HL-60 (cell line): Measurements from ENCODE around the gene COG7.

ENCODE experiments used
- GABPA ChIP-seq: IDR thresholded peaks from 2 replicates; pipeline ENCODE4 v1.6.1; 2012; ENCODE audit warnings: low read depth
- POLR2AphosphoS5 ChIP-seq: IDR thresholded peaks from 2 replicates; pipeline ENCODE4 v1.6.1; 2012; ENCODE audit warnings: low read depth
- SPI1 ChIP-seq: IDR thresholded peaks from 2 replicates; pipeline ENCODE4 v1.6.1; 2012; ENCODE audit warnings: low read depth, mild to moderate bottlenecking, borderline replicate concordance
- TF ChIP-seq, protein P1 (sequence below): IDR thresholded peaks from one replicate; pipeline ENCODE4 v1.5.1; 2011; ENCODE audit warnings: low read length, control low read depth, inconsistent platforms; ENCODE audit not compliant: insufficient read depth
- TF ChIP-seq, protein P2 (sequence below): IDR thresholded peaks from 2 replicates; pipeline ENCODE4 v1.6.1; 2012; ENCODE audit warnings: low read depth; ENCODE audit not compliant: insufficient replicate concordance

DNA sequence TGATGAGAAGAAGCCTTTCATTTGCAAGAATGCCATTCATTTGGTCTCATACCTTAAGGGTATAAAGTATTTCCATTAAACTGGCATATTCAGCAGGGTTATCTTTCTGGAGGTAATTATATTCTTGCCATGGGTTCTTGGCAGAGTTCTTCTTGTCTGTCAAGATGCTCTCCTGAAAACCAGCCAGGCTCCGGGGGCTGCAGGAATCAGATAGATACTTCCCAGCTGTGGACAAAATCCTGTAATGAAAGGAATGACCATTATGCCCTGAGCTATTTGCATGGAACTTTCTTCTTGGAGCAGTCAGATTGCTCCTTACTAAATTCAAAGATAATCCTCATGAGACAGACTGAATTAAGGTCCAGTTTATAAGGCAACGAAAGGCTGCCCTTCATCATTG lies 47.0 kb downstream of the COG7 start:
- TF ChIP-seq, protein P1, sequence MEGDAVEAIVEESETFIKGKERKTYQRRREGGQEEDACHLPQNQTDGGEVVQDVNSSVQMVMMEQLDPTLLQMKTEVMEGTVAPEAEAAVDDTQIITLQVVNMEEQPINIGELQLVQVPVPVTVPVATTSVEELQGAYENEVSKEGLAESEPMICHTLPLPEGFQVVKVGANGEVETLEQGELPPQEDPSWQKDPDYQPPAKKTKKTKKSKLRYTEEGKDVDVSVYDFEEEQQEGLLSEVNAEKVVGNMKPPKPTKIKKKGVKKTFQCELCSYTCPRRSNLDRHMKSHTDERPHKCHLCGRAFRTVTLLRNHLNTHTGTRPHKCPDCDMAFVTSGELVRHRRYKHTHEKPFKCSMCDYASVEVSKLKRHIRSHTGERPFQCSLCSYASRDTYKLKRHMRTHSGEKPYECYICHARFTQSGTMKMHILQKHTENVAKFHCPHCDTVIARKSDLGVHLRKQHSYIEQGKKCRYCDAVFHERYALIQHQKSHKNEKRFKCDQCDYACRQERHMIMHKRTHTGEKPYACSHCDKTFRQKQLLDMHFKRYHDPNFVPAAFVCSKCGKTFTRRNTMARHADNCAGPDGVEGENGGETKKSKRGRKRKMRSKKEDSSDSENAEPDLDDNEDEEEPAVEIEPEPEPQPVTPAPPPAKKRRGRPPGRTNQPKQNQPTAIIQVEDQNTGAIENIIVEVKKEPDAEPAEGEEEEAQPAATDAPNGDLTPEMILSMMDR, result no peak
- no peak for TF ChIP-seq GABPA
- TF ChIP-seq, protein P2, sequence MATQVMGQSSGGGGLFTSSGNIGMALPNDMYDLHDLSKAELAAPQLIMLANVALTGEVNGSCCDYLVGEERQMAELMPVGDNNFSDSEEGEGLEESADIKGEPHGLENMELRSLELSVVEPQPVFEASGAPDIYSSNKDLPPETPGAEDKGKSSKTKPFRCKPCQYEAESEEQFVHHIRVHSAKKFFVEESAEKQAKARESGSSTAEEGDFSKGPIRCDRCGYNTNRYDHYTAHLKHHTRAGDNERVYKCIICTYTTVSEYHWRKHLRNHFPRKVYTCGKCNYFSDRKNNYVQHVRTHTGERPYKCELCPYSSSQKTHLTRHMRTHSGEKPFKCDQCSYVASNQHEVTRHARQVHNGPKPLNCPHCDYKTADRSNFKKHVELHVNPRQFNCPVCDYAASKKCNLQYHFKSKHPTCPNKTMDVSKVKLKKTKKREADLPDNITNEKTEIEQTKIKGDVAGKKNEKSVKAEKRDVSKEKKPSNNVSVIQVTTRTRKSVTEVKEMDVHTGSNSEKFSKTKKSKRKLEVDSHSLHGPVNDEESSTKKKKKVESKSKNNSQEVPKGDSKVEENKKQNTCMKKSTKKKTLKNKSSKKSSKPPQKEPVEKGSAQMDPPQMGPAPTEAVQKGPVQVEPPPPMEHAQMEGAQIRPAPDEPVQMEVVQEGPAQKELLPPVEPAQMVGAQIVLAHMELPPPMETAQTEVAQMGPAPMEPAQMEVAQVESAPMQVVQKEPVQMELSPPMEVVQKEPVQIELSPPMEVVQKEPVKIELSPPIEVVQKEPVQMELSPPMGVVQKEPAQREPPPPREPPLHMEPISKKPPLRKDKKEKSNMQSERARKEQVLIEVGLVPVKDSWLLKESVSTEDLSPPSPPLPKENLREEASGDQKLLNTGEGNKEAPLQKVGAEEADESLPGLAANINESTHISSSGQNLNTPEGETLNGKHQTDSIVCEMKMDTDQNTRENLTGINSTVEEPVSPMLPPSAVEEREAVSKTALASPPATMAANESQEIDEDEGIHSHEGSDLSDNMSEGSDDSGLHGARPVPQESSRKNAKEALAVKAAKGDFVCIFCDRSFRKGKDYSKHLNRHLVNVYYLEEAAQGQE, result no peak
- no peak for TF ChIP-seq POLR2AphosphoS5
- no peak for TF ChIP-seq SPI1
